ENCODE data around the gene TMEM273.

TMEM273 gene

GRCh38 chr10:49161411-49161997 lies 26.7 kb downstream of the TMEM273 start:
- no peak for DNase-seq

GRCh38 chr10:49160814-49161213 lies 27.4 kb downstream of the TMEM273 start:
- DNase-seq: no peak

- no peak for DNase-seq
Measured at GRCh38 chr10:49160110-49160509, 28.1 kb downstream of the TMEM273 start.

- DNase-seq: no peak
Measured at GRCh38 chr10:49158915-49159314, 29.3 kb downstream of the TMEM273 start.

GRCh38 chr10:49158404-49158803 lies 29.8 kb downstream of the TMEM273 start:
- DNase-seq: no peak

GRCh38 chr10:49157229-49157628 lies 31.0 kb downstream of the TMEM273 start:
- DNase-seq: no peak

GRCh38 chr10:49154641-49155040 lies 33.5 kb downstream of the TMEM273 start:
- DNase-seq: no peak

- no peak for DNase-seq
Measured at GRCh38 chr10:49153971-49154370, 34.2 kb downstream of the TMEM273 start.

- no peak for DNase-seq
Measured at GRCh38 chr10:49153115-49153514, 35.1 kb downstream of the TMEM273 start.

- no peak for DNase-seq
Measured at GRCh38 chr10:49152663-49153062, 35.5 kb downstream of the TMEM273 start.

- no peak for DNase-seq
Measured at GRCh38 chr10:49152037-49152436, 36.2 kb downstream of the TMEM273 start.

GRCh38 chr10:49151481-49151880 lies 36.7 kb downstream of the TMEM273 start:
- no peak for DNase-seq

GRCh38 chr10:49151025-49151445 lies 37.2 kb downstream of the TMEM273 start:
- no peak for DNase-seq

GRCh38 chr10:49150426-49150825 lies 37.8 kb downstream of the TMEM273 start:
- no peak for DNase-seq

- no peak for DNase-seq
Measured at GRCh38 chr10:49149881-49150280, 38.3 kb downstream of the TMEM273 start.

GRCh38 chr10:49144058-49144720 lies 44.0 kb downstream of the TMEM273 start:
- DNase-seq: no peak

- DNase-seq: no peak
Measured at GRCh38 chr10:49143249-49143648, 44.9 kb downstream of the TMEM273 start.

GRCh38 chr10:49141541-49142332 lies 46.5 kb downstream of the TMEM273 start:
- no peak for DNase-seq

- no peak for DNase-seq
Measured at GRCh38 chr10:49140304-49141177, 47.6 kb downstream of the TMEM273 start.

GRCh38 chr10:49139846-49140195 lies 48.4 kb downstream of the TMEM273 start:
- DNase-seq: no peak

- no peak for DNase-seq
Measured at GRCh38 chr10:49139028-49139845, 49.0 kb downstream of the TMEM273 start.

GRCh38 chr10:49138361-49138891 lies 49.8 kb downstream of the TMEM273 start:
- DNase-seq: no peak

All from CD4-positive, alpha-beta T cell treated with Interleukin-15 for 1 hour (primary cell).